Activated naive CD4-positive, alpha-beta T cell treated with anti-CD3 and anti-CD28 coated beads, Interleukin-2, amount 10 ng/mL, durations not matched to agents 7 days and 5 days (primary cell): ENCODE measurements around the gene LCA5L.
"Not testable (repeated sequence)": the region's sequence is repeated elsewhere in the genome, so short reads cannot be mapped to it uniquely, and the experiment has no call there.

Experiments used
- CTCF ChIA-PET: fragments of 350-600 bp; sonication (Branson Sonifier 250); formaldehyde crosslinking; loops from one replicate; lab custom pipeline; 2021; ENCODE audit warnings: antibody characterized with exemption; lab: Charles Lee
- DNase-seq: peaks from one replicate; pipeline ENCODE4 v3.0.0-alpha.2; 2020
- H3K27ac Mint-ChIP-seq: one replicate; pipeline ENCODE4 v1.8.0; 2021; ENCODE audit warnings: mild to moderate bottlenecking, moderate library complexity, mixed read lengths
- H3K27me3 Mint-ChIP-seq: one replicate; pipeline ENCODE4 v1.8.0; 2021; ENCODE audit warnings: mild to moderate bottlenecking, mixed read lengths
- H3K36me3 Mint-ChIP-seq: one replicate; pipeline ENCODE4 v1.8.0; 2021; ENCODE audit warnings: mixed read lengths
- H3K4me1 Mint-ChIP-seq: one replicate; pipeline ENCODE4 v1.8.0; 2021; ENCODE audit warnings: mixed read lengths
- H3K4me3 Mint-ChIP-seq: one replicate; pipeline ENCODE4 v1.8.0; 2021; ENCODE audit warnings: mild to moderate bottlenecking, moderate library complexity, mixed read lengths
- H3K9me3 Mint-ChIP-seq: one replicate; pipeline ENCODE4 v1.8.0; 2021; ENCODE audit warnings: mixed read lengths

Gene LCA5L

GRCh38 chr21:39387461-39388037 is 58.0 kb downstream of the LCA5L start:
- H3K4me1 Mint-ChIP-seq: peaks cover 47% of the 10 kb centered on the region
- no peaks in the 10 kb centered on the region for H3K27me3 Mint-ChIP-seq
- DNase-seq: peak; percentile 96
- no peaks in the 10 kb centered on the region for H3K9me3 Mint-ChIP-seq
- peaks cover 11% of the 10 kb centered on the region for H3K36me3 Mint-ChIP-seq
- H3K4me3 Mint-ChIP-seq: peak overlapping the region; percentile 73
- peak overlapping the region; percentile 90 for H3K27ac Mint-ChIP-seq
- CTCF ChIA-PET: interaction anchor here (0.8 to 2.6 kb wide), 6 partner anchors 10 to 207 kb away, joined by 3 to 13 read pairs (median 6); partner anchors contain the start of genes HMGN1 and PSMG1

- peak overlapping the region; percentile 90 for H3K27ac Mint-ChIP-seq
- peaks cover 52% of the 10 kb centered on the region for H3K4me1 Mint-ChIP-seq
- no peaks in the 10 kb centered on the region for H3K9me3 Mint-ChIP-seq
- H3K4me3 Mint-ChIP-seq: peak overlapping the region; percentile 73
- peaks cover 12% of the 10 kb centered on the region for H3K36me3 Mint-ChIP-seq
- no peak for DNase-seq
- H3K27me3 Mint-ChIP-seq: no peaks in the 10 kb centered on the region
- CTCF ChIA-PET: interaction anchor here (1.3 to 2.6 kb wide), 2 partner anchors 12 to 40 kb away, joined by 13 read pairs; partner anchors contain the start of gene HMGN1
Measured at GRCh38 chr21:39386899-39387298, 58.7 kb downstream of the LCA5L start.

- peak overlapping the region; percentile 43 for H3K4me3 Mint-ChIP-seq
- H3K27me3 Mint-ChIP-seq: no peaks in the 10 kb centered on the region
- CTCF ChIA-PET: interaction anchor here (2.6 kb wide), 1 partner anchor 39 kb away, joined by 13 read pairs; the partner anchor contains the start of gene HMGN1
- peak overlapping the region; percentile 42 for H3K27ac Mint-ChIP-seq
- H3K9me3 Mint-ChIP-seq: no peaks in the 10 kb centered on the region
- DNase-seq: no peak
- H3K36me3 Mint-ChIP-seq: peaks cover 10% of the 10 kb centered on the region
- peaks cover 55% of the 10 kb centered on the region for H3K4me1 Mint-ChIP-seq
Measured at GRCh38 chr21:39386194-39386593, 59.4 kb downstream of the LCA5L start.

- H3K27me3 Mint-ChIP-seq: no peaks in the 10 kb centered on the region
- peaks cover 7% of the 10 kb centered on the region for H3K36me3 Mint-ChIP-seq
- no peaks in the 10 kb centered on the region for H3K9me3 Mint-ChIP-seq
- CTCF ChIA-PET: interaction anchor here (1.3 to 2.6 kb wide), 2 partner anchors 12 to 39 kb away, joined by 4 to 13 read pairs; partner anchors contain the start of gene HMGN1
- peak overlapping the region; percentile 43 for H3K4me3 Mint-ChIP-seq
- peak overlapping the region; percentile 45 for H3K27ac Mint-ChIP-seq
- H3K4me1 Mint-ChIP-seq: peaks cover 62% of the 10 kb centered on the region
- DNase-seq: peak; percentile 73
Measured at GRCh38 chr21:39385299-39386145, 60.1 kb downstream of the LCA5L start.

GRCh38 chr21:39384674-39385298 is 60.8 kb downstream of the LCA5L start:
- Mint-ChIP-seq H3K9me3 (no peaks in the 10 kb centered on the region), H3K36me3 (peaks cover 5% of the 10 kb centered on the region), H3K27me3 (no peaks in the 10 kb centered on the region), H3K4me3 (no peak overlapping the region), H3K27ac (peak overlapping the region; percentile 45), H3K4me1 (peaks cover 64% of the 10 kb centered on the region)
- DNase-seq: no peak
- CTCF ChIA-PET: interaction anchor here (1.3 kb wide), 1 partner anchor 11 kb away, joined by 4 read pairs; no protein-coding TSS in a partner anchor

- H3K4me3 Mint-ChIP-seq: peak overlapping the region; percentile 17
- H3K27ac Mint-ChIP-seq, H3K9me3 Mint-ChIP-seq, H3K36me3 Mint-ChIP-seq, CTCF ChIA-PET, DNase-seq: not testable (repeated sequence)
- peaks cover 15% of the 10 kb centered on the region for H3K27me3 Mint-ChIP-seq
- H3K4me1 Mint-ChIP-seq: peaks cover 42% of the 10 kb centered on the region
Measured at GRCh38 chr21:39382096-39382495, 63.5 kb downstream of the LCA5L start.

- H3K4me1 Mint-ChIP-seq: peaks cover 36% of the 10 kb centered on the region
- no peak for DNase-seq
- H3K27ac Mint-ChIP-seq: peak overlapping the region; percentile 85
- peaks cover 21% of the 10 kb centered on the region for H3K27me3 Mint-ChIP-seq
- no peaks in the 10 kb centered on the region for H3K9me3 Mint-ChIP-seq
- H3K36me3 Mint-ChIP-seq: peaks cover 5% of the 10 kb centered on the region
- peak overlapping the region; percentile 90 for H3K4me3 Mint-ChIP-seq
- CTCF ChIA-PET: no interaction called here
Measured at GRCh38 chr21:39381009-39381408, 64.6 kb downstream of the LCA5L start.

GRCh38 chr21:39379986-39380891 is 65.3 kb downstream of the LCA5L start:
- H3K27ac Mint-ChIP-seq: peak overlapping the region; percentile 85
- no peaks in the 10 kb centered on the region for H3K9me3 Mint-ChIP-seq
- H3K4me1 Mint-ChIP-seq: peaks cover 29% of the 10 kb centered on the region
- H3K4me3 Mint-ChIP-seq: peak overlapping the region; percentile 90
- H3K36me3 Mint-ChIP-seq: peaks cover 5% of the 10 kb centered on the region
- peak; percentile 95 for DNase-seq
- CTCF ChIA-PET: interaction anchor here (0.6 to 1.2 kb wide), 3 partner anchors 53 to 204 kb away, joined by 3 read pairs; no protein-coding TSS in a partner anchor
- peaks cover 21% of the 10 kb centered on the region for H3K27me3 Mint-ChIP-seq

GRCh38 chr21:39377444-39378050 is 68.0 kb downstream of the LCA5L start:
- Mint-ChIP-seq H3K36me3 (peaks cover 4% of the 10 kb centered on the region), H3K27me3 (peaks cover 27% of the 10 kb centered on the region), H3K4me3 (no peak overlapping the region), H3K27ac (no peak overlapping the region), H3K9me3 (no peaks in the 10 kb centered on the region), H3K4me1 (peaks cover 18% of the 10 kb centered on the region)
- CTCF ChIA-PET: interaction anchor here (0.6 kb wide), 1 partner anchor 14 kb away, joined by 4 read pairs; no protein-coding TSS in a partner anchor
- no peak for DNase-seq

- no peaks in the 10 kb centered on the region for H3K9me3 Mint-ChIP-seq
- H3K27me3 Mint-ChIP-seq: peaks cover 36% of the 10 kb centered on the region
- CTCF ChIA-PET: interaction anchor here (1.1 to 2.5 kb wide), 2 partner anchors 12 to 66 kb away, joined by 3 to 13 read pairs; no protein-coding TSS in a partner anchor
- H3K27ac Mint-ChIP-seq: no peak overlapping the region
- no peaks in the 10 kb centered on the region for H3K36me3 Mint-ChIP-seq
- H3K4me3 Mint-ChIP-seq: no peak overlapping the region
- no peak for DNase-seq
- H3K4me1 Mint-ChIP-seq: peaks cover 3% of the 10 kb centered on the region
Measured at GRCh38 chr21:39375446-39375845, 70.1 kb downstream of the LCA5L start.

GRCh38 chr21:39374046-39374445 is 71.5 kb downstream of the LCA5L start:
- H3K27ac Mint-ChIP-seq: no peak overlapping the region
- H3K9me3 Mint-ChIP-seq: no peaks in the 10 kb centered on the region
- no peaks in the 10 kb centered on the region for H3K36me3 Mint-ChIP-seq
- DNase-seq: no peak
- H3K4me3 Mint-ChIP-seq: no peak overlapping the region
- H3K4me1 Mint-ChIP-seq: no peaks in the 10 kb centered on the region
- CTCF ChIA-PET: interaction anchor here (1.0 to 2.5 kb wide), 4 partner anchors 11 to 29 kb away, joined by 3 to 13 read pairs (median 4); no protein-coding TSS in a partner anchor
- H3K27me3 Mint-ChIP-seq: peaks cover 39% of the 10 kb centered on the region

- Mint-ChIP-seq H3K36me3 (no peaks in the 10 kb centered on the region), H3K4me3 (no peak overlapping the region), H3K4me1 (no peaks in the 10 kb centered on the region), H3K27ac (no peak overlapping the region), H3K9me3 (no peaks in the 10 kb centered on the region), H3K27me3 (peaks cover 42% of the 10 kb centered on the region)
- CTCF ChIA-PET: interaction anchor here (1.0 to 2.5 kb wide), 4 partner anchors 11 to 29 kb away, joined by 3 to 13 read pairs (median 4); no protein-coding TSS in a partner anchor
- no peak for DNase-seq
Measured at GRCh38 chr21:39373634-39374033, 71.9 kb downstream of the LCA5L start.

- H3K4me3 Mint-ChIP-seq, H3K36me3 Mint-ChIP-seq, DNase-seq, H3K27ac Mint-ChIP-seq, H3K9me3 Mint-ChIP-seq, CTCF ChIA-PET, H3K4me1 Mint-ChIP-seq: not testable (repeated sequence)
- H3K27me3 Mint-ChIP-seq: peaks cover 20% of the 10 kb centered on the region
Measured at GRCh38 chr21:39369896-39370288, 75.7 kb downstream of the LCA5L start.
